GM08714 (cell line): Measurements from ENCODE around the gene REN.

ENCODE experiments used
- H3K4me3 ChIP-seq: fragments of 200-500 bp; sonication (Bioruptor generic); 2 replicates; pipeline ENCODE4 v1.5.1; 2014; ENCODE audit warnings: mild to moderate bottlenecking, low read length, inconsistent platforms
- ZNF274 ChIP-seq: IDR thresholded peaks from 2 replicates; pipeline ENCODE4 v1.6.1; 2012; ENCODE audit warnings: mild to moderate bottlenecking, low read depth, low read length

Gene REN

DNA sequence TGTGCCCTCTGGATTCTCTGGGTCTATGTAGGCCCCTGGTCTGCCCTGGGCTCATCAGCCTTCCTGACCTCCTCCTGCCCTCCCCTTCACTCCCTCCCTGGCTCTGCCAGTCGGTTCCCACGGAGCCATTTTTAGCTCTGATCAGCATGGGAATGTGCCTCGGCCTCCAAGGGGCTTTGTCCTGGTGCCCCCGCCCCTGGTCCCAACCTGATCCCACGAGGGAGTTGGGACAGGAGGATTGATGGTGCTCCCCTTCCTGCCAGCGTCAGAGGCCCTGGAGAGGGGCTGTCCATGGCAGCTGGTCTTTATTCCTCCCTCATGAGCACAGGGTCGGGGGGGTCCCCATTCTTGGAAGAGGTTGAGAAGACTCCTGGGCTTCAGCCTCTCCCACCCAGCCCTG lies 39.2 kb downstream of the REN start:
- no peak for TF ChIP-seq ZNF274
- H3K4me3 ChIP-seq: no peak overlapping the region

DNA sequence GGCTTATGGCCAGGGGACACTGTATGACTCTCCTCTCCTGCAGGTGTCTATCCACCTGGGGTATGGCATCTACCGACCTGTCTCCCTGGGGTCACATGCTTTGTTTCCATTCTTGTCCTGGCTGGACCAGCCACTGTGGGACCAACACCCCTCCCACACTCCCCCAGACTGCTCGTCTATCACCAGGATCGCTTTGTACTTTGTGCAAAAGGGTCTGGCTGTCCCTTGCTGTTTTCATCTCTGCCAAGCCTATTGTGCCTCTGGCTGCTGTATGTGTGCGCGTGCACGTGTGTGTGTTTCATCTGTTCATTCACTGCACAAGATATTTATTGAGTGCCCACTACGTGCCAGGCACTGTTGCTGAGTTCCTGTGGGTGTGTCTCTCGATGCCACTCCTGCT lies 39.8 kb downstream of the REN start:
- H3K4me3 ChIP-seq: no peak overlapping the region
- TF ChIP-seq ZNF274: no peak

DNA sequence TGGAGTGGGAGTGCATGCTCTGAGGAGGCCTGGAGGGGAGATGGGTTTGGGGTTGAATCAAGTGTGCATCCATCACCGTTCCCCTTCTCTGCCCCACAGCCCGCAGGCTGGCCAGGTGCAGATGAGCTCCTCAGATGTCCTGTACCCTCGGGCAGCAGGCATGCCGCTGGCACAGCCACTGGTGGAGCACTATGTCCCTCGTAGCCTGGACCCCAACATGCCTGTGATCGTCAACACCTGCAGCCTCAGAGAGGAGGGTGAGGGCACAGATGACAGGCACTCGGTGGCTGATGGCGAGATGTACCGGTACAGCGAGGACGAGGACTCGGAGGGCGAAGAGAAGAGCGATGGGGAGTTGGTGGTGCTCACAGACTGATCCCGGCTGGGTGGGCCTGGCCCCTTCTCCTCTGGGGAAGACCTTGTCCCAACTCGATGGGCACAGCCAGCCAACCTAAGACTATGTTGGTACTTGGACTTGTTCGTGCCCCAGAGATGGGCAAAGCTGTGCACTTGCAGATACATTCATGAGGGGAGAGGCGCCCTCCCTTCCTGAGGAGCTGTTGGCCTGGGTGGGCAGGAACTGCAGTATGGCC lies 40.3 kb downstream of the REN start:
- no peak for TF ChIP-seq ZNF274
- no peak overlapping the region for H3K4me3 ChIP-seq

DNA sequence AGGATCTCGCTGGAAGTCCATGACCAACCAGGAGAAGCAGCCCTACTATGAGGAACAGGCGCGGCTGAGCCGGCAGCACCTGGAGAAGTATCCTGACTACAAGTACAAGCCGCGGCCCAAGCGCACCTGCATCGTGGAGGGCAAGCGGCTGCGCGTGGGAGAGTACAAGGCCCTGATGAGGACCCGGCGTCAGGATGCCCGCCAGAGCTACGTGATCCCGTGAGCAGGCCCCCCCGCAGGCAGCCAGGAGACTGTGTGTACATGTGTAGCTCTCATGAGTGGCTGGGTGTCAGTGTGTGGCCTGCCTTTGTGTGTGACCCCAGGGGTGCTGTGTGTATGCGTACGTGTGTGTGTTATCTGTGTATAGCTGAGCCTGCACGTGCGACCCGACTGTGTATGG lies 41.5 kb downstream of the REN start:
- no peak for TF ChIP-seq ZNF274
- no peak overlapping the region for H3K4me3 ChIP-seq

DNA sequence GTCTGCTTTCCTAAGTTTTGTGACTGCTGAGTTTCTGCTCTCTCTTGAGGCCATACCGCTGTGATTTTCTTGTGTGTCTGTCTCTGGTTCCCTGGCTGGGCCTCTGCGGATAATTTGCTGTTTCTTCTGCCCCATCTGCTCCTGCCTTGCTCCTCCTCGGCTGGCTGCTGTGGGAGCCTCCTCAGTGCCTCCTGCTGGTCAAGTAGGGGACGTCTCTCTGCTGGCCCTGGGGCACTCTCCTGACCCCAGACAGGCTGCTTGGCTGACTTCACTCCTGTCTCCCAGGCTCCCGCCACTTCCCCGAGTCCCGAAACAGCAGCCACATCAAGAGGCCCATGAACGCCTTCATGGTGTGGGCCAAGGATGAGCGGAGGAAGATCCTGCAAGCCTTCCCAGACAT lies 42.8 kb downstream of the REN start:
- H3K4me3 ChIP-seq: no peak overlapping the region
- TF ChIP-seq ZNF274: no peak

DNA sequence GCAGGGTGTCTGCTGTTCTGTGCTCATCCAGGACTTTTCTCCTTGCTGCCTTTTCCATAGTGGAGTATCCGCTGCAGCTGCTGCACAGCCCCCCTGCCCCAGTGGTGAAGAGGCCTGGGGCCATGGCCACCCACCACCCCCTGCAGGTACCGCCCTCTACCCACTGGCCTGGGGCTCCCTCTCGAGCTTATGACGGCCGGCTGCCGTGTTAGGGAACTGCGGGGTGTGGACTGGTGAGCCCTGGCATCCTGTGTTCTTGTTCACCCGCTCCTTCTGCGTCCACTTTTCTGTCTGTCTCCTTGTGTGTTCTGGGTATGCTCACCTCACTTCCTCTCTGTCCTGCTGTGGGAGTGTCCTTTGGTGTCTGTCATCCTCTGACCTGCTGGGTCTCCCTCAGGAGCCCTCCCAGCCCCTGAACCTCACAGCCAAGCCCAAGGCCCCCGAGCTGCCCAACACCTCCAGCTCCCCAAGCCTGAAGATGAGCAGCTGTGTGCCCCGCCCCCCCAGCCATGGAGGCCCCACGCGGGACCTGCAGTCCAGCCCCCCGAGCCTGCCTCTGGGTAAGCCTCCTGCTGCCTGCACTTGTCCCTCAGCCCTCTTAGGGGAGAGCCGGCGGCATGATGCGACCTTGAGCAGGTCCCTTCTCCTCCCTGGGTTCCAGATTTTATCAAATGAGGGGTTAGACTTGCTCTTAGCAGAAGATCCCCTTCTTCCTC lies 44.1 kb downstream of the REN start:
- TF ChIP-seq ZNF274: no peak
- H3K4me3 ChIP-seq: no peak overlapping the region

DNA sequence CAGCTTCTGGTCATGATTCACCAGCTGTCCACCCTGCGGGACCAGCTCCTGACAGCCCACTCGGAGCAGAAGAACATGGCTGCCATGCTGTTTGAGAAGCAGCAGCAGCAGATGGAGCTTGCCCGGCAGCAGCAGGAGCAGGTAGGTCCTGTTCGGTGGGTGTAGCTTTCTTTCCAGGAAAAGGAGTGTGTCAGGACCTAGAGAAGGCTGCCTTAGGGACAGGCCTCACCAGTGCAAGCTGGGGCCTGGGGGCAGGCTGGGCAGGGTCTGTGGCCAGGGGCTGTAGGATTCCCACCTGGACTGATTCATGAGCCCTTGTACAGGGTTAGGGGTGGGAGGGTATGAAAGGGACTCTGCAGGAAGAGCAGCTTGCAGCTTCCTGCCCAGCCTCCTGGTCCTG lies 49.6 kb downstream of the REN start:
- TF ChIP-seq ZNF274: no peak

DNA sequence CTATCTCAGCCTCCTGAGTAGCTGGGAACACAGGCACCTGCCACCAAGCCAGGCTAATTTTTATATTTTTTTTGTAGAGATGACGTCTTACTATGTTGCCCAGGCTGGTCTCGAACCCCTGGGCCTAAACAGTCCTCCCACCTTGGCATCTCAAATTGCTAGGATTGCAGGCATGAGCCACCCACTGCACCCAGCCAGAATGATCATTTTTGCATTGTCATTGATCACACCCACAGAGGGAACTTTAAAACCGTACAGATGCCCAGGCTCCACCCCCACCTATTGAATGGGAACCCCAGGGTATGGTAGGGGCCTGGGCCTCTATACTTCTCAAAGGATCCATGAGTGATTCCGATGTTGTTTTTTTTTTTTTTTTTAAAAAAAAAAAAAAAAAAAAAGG lies 51.0 kb downstream of the REN start:
- H3K4me3 ChIP-seq: no peak overlapping the region
- TF ChIP-seq ZNF274: no peak

More for the DNA sequence above, 49.6 kb downstream of the REN start:
- no peak overlapping the region for H3K4me3 ChIP-seq

DNA sequence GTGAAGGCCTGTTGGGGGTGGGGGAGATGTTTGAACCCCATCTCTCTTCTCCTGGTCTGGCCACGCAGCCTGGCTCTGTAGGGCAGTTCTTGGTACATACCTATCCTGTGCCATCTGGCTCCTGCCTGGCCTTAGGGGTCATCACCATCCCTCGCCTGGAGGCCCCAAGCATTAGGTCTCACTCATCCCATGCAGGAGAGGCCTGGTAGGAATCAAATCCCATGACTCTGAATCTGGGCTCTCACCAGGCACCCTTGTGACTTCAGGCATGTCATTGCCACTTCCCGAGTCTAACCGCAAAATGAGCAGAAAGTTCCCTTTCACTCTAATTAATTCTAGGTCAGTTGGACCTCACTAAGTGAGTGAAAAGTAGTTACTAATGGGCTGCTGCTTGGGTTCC lies 51.5 kb downstream of the REN start:
- no peak overlapping the region for H3K4me3 ChIP-seq
- no peak for TF ChIP-seq ZNF274

DNA sequence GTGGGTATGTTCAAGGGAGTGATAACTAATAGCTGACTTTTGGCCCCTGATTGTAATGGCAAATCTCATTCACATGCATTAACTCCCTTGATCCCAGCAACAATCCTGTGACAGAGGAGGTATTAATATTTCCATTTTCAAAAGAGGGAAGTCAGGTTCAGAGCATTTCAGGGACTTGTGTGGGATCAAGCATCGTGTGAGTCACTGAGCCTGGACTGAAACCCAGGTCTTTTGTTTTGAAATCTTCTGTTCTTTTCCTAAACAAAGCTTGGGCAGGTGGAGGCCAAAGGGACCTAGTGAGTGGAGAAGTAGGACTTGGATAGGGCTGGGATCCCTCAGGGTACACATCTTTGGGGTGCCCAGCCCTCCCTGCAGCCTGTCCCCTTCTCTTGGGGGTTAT lies 52.2 kb downstream of the REN start:
- no peak overlapping the region for H3K4me3 ChIP-seq
- TF ChIP-seq ZNF274: no peak

DNA sequence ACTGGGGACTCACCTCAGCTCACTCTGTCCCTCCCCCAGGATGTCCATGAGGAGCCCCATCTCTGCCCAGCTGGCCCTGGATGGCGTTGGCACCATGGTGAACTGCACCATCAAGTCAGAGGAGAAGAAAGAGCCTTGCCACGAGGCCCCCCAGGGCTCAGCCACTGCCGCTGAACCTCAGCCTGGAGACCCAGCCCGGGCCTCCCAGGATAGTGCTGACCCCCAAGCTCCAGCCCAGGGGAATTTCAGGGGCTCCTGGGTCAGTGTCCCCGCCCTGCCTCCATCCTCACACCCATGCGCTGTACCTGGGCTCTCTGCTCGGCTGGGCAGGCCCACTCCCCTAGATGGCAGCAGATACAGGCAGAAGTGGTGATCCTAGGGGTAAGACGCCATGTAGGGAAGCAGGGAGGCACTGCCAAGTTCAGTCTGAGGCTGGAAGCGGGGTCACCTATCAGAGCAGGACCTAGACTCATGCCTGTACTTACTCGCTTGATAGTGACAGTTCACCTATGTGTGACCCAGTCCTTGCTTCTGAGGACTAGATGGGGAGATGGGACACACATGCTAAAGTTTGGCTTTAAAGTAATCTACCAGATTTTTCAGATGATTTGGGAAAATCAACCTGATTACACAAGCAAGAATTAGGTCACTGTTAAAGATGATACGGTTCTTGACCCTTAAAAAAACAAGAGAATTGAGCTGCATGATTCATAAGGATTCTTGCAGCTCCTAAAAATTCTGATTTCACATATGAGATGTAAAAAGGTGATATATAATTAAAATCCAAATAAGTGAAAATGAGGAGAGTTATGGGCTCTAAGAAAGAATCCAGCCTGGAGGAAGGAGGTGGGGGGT lies 53.0 kb downstream of the REN start:
- no peak overlapping the region for H3K4me3 ChIP-seq
- no peak for TF ChIP-seq ZNF274

DNA sequence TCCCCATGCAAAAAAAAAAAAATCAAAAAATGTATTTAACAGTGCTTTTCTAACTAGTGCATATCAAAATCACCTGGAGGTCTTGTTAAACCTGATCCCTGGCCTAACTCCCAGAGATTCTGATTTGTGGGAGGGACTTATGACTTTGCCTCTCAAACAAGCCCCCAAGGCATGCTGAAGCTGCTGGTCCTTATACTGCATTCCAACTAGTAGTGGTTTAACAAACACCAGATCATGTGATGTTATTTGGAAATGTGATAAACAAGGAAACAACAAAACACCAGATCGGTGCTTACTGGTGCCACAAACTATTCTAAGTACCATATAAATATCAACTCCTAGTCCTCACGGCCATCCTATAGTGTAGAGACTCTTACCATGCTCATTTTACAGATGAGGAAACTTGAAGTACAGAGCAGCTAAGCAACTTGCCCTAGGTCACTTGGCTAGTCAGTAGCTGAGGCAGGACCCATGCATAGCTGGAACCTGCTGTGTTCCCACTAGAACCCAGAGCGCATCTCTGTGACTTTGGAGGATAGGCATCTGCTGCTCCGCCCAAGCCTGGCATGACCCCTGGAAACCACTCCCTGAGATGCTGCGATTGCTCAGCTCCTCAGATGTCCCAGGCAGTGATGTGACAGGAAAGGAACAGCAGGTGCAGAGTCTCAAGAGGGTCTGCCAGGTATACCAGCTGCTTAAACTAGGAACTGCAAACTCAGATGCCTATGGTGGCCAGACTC lies 55.1 kb downstream of the REN start:
- no peak for TF ChIP-seq ZNF274

DNA sequence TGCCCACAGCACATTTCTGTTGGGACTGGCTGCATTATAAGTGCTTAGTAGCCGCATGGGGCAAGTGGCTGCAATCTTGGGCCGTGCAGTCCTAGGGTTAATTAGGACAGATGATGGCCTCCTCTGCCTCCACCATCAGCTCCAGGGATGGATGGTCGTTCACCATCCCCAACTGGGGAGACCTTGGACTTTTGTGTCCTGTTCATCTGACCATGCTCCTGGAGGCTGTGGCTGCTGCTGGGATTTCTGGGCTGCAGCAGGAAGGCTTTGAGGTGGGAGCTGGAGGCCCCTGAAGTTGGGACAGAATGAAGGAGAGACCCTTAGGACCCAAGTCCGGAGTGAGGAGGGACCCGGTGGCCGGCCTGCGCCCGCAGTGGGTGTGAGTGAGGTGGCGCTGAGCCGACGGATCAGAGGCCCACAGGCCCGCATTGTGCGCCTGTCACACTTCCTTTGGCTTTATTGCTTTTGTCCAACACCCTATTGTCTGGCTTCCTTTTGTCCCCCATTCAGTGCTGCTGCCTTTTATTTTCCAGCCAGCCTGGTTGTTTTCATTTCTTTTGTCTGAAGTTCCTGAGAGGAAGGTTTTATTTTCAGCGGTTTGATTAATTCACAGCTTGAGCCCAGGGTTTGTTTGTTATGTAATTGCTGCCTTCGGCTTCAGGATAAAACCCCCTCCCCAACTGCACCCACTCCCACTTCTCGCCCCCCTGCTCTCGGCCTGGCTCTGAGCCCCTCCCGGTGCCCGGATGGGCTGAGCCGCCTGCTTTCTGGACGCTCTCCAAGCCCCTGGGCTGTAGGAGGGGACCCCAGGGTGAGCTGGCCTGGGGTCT lies 57.6 kb downstream of the REN start:
- H3K4me3 ChIP-seq: no peak overlapping the region
- no peak for TF ChIP-seq ZNF274

More for the DNA sequence above, 55.1 kb downstream of the REN start:
- H3K4me3 ChIP-seq: no peak overlapping the region
